Retina (tissue), 1 donor: ENCODE results near the gene THEM5.
"Not testable (repeated sequence)": the region's sequence is repeated elsewhere in the genome, so short reads cannot be mapped to it uniquely, and the experiment has no call there.

Source experiments
- DNase-seq: peaks from one replicate; pipeline ENCODE4 v3.0.0-alpha.2; 2016

THEM5 gene, protein sequence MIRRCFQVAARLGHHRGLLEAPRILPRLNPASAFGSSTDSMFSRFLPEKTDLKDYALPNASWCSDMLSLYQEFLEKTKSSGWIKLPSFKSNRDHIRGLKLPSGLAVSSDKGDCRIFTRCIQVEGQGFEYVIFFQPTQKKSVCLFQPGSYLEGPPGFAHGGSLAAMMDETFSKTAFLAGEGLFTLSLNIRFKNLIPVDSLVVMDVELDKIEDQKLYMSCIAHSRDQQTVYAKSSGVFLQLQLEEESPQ

DNA sequence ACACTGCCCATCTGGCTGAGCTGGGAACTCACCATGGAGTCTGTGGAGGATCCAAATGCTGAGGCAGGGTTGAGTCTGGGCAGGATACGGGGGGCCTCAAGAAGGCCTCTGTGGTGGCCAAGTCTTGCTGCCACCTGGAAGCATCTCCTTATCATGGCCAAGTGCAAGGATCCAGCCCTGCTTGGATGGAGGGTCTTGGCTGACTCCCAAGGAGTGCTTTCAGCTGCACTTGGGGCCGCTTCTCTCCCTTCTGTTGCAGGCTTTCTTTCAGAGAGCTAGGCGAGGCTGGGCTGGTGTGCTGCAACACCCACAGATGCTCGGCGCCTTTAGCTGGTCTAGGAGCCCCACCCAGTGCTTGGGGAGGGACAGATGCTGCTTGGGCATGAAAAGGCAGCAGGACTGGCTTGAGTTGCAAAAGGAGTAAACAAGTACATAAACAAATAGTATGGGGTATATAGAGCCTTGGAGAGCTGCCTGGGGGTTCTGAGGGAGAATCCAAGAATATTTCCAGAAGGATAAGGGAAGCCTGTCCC lies at the start of gene THEM5:
Gene THEM5, minus strand, starts transcription at position 302 of the 533 bp plus-strand sequence. Its CDS starts 147 bp downstream, at position 155.
- no peak for DNase-seq

DNA sequence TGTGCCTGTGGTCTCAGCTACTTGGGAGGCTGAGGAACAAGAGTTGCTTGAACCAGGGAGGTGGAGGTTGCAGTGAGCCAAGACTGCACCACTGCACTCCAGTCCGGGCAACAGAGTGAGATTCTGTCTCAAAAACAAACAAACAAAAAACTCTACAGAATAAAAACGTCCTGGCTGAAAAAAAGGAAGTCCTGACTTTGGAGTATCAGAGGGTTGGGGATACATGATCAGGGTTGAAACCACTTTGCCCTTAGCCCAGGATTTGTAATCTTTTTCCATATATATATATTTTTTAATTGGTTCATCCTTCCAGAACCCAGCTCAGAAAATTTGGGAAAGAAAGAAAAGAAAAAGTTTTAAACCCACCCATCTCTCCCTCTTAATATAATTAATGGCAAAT lies 49.3 kb upstream of the THEM5 start:
- DNase-seq: no peak

DNA sequence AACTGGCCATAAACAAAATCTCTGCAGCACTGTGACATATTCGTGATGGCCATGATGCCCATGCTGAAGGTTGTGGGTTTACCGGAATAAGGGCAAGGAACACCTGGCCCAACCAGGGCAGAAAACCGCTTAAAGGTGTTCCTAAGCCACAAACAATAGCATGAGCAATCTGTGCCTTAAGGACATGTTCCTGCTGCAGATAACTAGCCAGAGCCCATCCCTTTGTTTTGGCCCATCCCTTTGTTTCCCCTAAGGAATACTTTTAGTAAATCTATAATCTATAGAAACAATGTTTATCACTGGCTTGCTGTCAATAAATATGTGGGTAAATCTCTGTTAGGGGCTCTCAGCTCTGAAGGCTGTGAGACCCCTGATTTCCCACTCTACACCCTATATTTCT lies 47.3 kb upstream of the THEM5 start:
- not testable (repeated sequence) for DNase-seq

DNA sequence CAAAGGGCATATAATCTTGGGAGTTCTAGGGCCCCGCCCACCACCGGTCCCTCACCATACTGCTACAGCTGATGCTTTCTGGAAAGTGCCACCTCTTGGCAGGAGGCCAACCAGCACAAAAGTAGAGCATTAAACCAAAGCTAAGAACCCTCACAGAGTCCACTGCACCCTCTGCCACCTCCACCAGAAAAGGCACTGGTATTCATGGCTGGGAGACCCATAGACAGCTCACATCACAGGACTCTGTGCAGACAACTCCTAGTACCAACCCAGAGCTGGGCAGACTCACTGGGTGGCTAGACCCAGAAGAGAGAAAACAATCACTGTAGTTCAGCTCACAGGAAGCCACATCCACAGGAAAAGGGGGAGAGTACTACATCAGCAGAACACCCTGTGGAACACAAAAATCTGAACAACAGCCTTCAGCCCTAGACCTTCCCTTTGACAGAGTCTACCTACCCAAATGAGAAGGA lies 45.0 kb upstream of the THEM5 start:
- DNase-seq: no peak

DNA sequence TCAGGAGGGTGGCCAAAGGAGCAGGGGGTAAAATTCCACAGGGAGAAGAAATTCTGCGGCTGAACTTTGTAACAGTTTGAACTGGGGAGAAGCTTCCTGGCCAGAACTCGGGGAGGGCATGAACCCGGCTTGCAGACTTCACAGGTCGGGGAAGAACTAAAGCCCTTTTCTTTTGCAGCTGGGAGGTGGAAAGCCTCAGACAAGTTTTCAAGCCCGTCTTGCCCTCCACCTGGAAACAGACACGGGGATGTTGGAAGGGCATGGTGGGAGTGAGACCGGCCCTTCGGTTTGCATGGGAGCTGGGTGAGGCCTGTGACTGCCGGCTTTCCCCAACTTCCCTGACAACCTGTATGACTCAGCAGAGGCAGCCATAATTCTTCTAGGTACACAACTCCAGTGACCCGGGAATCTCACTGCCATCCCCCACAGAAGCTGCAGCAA lies 44.5 kb upstream of the THEM5 start:
- DNase-seq: no peak

DNA sequence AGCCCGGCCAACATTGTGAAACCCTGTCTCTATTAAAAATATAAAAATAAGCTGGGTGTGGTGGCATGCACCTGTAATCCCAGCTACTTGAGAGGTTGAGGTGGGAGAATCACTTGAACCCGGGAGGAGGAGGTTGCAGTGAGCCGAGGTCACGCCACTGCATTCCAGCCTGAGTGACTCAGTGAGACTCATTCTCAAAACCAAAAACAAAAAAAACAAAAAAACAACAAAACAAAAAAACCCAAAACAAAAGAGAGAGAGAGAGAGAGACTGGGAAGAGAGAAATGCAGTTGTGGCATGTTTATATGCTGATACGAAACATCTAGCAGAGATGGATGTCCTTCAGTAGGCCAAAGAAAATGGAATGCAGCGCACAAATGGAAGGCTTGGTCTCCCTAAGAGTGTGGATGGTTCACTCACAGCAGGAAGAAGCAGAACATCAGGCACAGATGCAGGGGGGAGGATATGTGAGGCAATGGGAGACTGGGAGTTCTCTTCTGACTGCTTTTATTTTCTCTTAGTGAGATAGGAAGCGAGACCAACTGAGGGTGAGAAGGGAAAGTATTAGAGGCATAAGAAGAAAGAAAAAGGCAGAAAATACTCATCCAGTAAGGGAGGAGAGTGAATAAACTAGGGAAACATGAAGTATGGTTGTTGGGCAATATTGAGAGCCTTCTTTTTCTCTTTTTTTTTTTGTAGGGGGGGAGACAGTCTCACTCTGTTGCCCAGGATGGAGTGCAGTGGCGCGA lies 39.8 kb upstream of the THEM5 start:
- DNase-seq: no peak

DNA sequence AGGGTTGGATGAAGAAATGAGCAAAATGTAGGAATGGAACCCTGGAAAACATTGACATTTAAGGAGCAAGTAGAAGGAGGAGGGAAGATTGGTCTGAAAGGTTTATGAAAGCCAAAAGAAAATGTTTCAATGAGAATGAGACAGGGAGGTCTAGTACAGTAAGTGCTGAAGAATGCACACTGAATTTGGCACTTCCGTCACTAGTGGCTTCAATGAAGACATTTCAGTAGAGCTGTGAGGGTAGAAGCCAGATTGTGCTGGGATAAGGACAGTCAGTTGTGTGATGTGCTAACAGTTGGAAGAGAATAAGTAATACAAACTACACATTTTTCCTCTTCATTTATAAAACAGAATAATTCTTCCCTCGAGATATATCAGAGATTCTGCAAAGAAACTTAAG lies 38.7 kb upstream of the THEM5 start:
- DNase-seq: no peak

DNA sequence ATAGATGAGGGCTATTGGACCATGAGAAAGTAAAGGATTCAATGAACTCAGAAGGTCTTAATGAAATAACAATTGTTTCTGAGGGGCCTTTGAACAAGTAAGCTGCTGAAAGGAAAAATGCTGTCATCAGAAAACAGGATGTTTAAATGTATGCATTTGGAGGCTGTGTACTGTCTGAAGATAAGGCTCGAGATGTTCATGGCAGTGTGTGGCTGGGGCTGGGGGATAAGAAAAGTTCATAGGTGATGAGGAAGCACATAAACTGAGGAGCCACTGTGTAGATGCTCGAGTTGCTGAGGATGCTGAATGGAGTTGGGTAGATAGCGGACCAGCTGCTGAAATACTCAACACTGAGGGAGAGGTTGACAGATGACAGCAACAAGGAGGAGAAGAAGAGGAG lies 38.0 kb upstream of the THEM5 start:
- no peak for DNase-seq

DNA sequence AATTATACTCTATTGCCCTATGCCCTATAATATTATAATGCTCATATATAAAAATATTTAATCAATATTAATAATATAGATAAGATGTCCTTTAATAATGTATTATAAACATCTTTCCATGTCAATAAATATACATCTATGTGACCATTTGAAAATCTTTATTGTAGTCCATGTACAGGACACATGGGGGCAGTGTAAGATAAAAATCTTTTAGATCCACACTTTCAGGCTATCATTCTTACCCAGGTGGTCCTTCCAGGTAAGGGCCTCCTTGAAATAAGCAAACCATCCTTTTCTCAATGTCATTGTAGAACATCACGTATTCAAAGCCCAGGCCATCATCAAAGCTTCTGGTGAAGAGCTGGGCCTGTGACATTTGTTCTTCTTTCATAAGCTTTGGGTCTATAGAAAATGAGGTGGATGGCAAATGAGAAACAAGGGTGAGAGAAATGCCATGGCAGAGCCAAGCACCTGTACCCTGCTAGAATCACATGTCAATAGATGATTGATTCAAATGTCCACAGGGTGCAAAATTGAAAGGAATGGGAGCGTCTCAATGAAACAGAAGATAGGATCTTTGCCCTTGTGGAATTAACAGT lies 35.6 kb upstream of the THEM5 start:
- DNase-seq: no peak

DNA sequence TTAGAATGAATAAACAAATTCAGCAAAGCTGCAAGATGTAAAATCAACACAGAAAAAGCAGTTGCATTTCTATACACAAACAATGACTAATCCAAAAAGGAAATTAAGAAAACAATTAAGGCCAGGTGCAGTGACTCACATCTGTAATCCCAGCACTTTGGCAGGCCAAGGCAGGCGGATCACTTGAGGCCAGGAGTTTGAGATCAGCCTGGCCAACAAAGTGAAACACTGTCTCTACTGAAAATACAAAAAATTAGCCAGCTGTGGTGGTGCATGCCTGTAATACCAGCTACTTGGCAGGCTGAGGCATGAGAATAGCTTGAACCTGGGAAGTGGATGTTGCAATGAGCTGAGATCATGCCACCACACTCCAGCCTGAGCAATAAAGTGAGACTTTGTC lies 33.5 kb upstream of the THEM5 start:
- DNase-seq: no peak

DNA sequence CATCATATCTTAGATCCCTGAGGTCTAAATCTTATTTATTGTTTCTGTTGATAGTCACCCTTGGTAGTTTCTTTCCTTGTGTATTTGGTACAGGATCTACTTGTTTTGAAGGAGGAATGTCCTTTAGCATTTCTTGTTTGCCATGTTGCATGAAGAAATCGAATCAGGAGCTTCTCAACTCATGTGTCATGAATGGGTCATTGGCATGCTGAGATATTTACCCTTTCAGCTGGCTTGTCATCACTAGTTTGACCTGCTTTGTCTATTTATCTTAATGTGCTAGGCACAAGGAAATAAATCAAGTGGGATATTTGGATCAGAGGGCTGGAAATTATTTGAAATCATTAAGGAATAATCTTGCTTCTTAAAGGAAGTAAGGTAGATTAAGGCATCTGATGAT lies 32.0 kb upstream of the THEM5 start:
- no peak for DNase-seq

DNA sequence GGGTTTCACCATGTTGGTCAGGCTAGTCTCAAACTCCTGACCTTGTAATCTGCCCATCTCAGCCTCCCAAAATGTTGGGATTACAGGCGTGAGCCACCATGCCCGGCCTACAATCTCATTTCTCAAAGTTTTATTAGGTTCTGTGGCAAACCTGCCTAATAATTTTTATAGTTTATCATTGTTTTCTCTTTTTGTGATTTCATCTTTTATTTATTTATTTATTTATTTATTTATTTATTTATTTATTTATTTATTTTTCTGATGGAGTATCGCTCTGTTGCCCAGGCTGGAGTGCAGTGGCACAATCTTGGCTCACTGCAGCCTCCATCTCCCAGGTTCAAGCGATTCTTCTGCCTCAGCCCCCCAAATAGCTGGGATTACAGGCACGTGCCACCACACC lies 31.4 kb upstream of the THEM5 start:
- not testable (repeated sequence) for DNase-seq

DNA sequence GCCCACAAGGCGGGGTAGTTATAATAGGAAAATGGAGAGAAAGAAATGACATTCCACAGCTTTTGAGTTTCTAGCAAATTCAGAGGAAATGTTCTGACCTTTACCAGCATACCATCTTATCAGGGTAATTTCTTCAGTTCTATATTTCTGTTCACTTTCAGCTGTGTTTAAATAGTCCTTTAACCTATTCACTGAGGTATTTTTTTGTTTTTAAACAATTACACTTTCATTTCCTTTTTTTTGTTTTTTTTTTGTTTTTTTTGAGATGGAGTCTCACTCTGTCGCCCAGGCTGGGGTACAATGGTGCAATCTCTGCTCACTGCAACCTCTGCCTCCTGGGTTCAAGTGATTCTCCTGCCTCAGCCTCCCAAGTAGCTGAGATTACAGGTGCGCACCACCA lies 30.9 kb upstream of the THEM5 start:
- not testable (repeated sequence) for DNase-seq

DNA sequence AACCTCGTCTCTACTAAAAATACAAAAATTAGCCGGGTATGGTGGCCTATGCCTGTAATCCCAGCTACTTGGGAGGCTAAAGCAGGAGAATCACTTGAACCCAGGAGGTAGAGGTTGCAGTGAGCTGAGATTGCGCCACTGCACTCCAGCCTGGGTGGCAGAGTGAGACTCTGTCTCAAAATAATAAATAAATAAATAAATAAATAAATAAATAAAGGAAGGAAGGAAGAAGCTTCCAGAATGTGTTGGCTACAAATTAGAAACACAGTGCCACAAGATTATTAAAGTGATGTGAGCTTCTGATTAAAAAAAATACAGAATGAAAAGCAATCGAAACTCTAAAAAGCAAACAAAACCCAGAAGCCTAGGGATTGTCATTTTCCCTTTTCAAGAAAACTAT lies 30.4 kb upstream of the THEM5 start:
- DNase-seq: not testable (repeated sequence)

DNA sequence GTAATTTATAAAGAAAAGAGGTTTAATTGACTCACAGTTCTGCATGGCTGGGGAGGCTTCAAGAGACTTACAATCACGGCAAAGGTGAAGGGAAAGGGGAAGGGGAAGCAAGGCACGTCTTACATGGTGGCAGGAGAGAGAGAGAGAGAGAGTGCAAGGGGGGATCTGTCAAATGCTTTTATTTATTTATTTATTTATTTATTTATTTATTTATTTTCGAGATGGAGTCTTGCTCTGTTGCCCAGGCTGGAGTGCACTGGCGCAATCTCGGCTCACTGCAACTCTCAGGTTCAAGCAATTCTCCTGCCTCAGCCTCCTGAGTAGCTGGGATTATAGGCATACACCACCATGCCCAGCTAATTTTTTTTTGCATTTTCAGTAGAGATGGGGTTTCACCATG lies 29.4 kb upstream of the THEM5 start:
- DNase-seq: not testable (repeated sequence)

DNA sequence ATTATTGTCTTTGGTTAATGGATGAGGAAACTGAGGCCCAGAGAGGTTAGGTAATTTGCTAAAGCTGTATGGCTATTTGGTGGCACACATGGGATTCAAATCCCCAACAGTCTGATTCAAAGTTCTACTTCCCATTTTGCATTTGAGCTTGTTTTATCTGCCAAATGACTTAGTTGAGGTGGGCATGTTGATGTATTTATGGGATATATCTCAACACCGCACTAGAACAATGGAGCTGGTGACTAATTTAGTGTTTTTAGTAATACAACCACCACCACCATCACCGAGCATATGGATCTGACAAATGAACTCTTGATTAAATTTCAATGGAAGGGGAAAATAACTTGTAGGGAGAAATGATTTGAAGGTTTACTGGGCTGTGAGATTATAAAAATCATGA lies 29.0 kb upstream of the THEM5 start:
- no peak for DNase-seq

DNA sequence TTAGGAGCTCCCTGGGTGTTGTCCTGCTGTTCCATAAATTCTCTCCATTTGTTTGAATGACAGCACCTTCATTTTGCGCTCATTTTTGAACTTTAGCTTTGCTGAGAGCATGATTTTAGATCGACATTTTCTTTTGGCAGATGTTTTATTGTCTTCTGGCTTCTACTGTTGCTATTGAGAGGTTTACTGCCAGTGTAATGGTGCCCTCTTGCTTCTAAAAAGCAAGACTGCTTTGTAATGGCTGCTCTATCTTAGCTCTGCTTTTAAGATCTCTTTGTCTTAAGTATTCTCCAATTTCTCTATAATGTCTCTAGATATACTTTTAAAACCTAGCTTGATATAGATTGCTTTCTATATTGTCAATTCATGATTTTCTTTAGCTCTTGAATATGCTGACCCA lies 28.0 kb upstream of the THEM5 start:
- no peak for DNase-seq

DNA sequence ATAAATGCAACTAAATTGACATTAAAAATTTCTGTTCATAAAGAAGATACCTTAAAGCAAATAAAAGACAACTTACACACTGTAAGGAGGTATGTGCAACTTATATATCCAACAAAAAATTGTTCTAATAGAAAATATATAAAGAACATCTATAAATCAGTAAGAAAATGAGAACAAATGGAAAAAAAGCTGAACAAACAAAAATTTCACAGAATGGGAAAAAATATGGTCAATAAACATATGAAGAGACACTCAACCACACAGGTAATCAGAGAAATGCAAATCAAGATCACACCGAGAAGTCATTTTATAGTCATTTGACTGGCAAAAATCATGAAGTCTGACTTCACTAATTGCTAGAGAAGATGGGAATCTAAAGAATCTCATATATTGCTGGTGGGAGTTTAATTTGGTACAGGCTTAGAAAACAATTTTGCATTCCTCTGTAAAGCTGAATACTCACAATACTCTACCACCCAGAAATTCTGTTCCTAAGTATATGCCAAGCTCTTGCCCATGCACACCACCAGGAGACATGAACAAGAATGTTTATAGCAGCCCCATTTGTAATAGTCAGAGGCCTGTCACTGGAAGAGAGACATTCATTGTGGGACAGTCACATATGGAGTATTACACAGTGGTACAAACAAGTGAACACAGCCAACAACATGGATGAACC lies 22.0 kb upstream of the THEM5 start:
- no peak for DNase-seq

DNA sequence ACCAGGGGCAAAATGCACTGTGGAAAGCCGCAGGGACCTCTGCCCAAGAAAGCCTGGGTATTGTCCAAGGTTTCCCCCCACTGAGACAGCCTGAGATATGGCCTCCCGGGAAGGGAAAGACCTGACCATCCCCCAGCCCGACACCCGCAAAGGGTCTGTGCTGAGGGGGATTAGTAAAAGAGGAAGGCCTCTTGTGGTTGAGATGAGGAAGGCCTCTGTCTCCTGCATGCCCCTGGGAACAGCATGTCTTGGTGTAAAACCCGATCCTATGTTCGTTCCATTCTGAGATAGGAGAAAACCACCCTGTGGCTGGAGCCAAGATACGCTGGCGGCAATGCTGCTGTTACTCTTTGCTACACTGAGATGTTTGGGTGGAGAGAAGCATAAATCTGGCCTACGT lies 19.3 kb upstream of the THEM5 start:
- not testable (repeated sequence) for DNase-seq

DNA sequence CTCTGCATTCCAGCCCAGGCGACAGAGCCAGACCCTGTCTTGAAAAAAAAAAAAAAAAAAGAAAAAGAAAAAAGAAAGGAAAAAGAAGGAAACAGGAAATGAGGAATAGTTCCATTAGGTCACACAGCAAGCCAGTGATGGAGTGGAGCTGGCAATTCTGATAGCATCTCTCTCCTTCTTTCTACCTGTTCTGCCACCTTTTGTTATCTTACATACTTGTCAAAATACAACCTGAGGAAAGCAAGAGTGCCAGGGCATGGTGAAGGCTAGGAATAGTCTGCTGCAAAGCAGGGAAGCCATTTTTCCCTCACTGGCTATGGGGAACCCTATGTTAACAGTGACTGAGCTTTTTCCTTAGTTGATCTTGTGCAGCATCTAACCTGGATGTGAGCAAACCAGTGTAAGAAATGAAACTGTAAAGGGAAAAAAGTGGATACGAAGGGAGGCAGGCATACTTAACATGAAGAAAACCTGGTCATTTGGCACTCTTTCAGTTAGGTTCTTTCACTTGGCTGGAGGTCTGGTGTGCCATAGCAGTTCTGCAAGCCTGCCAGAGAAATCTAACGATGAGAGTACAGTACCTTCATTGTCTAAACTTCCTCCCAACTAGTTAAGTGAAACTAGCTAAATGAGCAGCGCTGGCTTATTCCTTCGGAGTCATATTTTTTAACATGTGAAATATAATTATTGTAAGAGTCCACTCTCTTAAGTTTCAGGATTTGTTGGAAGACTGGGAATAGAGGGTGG lies 17.9 kb upstream of the THEM5 start:
- DNase-seq: no peak

DNA sequence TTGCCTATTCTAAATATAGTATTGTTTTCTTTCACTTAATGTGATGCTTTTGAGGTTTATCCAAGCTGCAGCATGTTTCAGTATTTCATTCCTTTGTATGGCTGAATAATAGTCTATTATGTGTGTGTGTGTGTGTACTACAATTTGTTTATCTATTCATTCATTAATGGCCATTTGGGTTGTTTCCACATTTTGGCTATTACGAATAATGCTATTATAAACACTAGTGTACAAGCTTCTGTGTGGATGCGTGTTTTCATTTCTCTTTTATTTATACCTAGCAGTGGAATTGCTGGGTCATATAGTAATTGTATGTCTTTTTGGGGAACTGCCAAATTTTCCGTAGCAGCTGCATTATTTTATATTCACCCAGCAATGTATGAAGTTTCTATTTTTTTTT lies 15.0 kb upstream of the THEM5 start:
- no peak for DNase-seq

DNA sequence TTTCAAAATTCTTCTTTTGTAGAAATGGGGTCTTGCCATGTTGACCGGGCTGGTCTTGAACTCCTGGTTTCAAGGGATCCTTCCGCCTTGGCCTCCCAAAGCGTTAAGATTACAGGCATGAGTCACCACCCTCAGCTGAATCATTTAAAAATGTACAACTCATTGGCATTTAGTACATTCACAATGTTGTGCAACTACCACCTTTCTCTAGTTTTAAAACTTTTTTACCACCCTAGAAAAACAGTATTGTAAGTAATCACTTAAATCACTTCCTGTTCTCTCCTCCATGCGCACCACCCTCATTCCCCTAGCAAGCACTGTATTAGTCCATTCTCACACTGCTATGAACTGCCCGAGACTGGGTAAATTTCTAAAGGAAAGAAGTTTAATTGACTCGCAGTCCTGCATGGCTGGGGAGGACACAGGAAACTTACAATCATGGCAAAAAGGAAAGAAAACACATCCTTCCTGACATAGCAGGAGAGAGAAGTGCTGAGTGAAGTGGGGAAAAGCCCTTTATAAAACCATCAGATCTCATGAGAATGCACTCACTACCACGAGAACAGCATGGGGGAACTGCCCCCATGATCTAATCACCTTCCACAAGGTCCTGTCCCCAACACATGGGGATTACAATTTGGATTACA lies 14.4 kb upstream of the THEM5 start:
- no peak for DNase-seq
